MG63 (cell line): ENCODE data around the gene STARD6. TPM values are rescaled to one million over a fixed set of nuclear protein-coding genes. Genes with fewer than 3 reads are reported as not detected.
"Not testable (repeated sequence)": the region's sequence is repeated elsewhere in the genome, so short reads cannot be mapped to it uniquely, and the experiment has no call there.

Experiments
- DNase-seq: peaks from one replicate; pipeline ENCODE4 v3.0.0-alpha.2; 2020
- H3K27me3 ChIP-seq: fragments of 250-450 bp; sonication (Bioruptor Pico); 2 replicates; pipeline ENCODE4 v1.5.1; 2020; ENCODE audit warnings: mild to moderate bottlenecking, moderate library complexity
- H3K36me3 ChIP-seq: fragments of 250-450 bp; sonication (Bioruptor Pico); 2 replicates; pipeline ENCODE4 v1.5.1; 2020; ENCODE audit warnings: mild to moderate bottlenecking, moderate library complexity
- H3K4me3 ChIP-seq: fragments of 250-450 bp; sonication (Bioruptor Pico); 2 replicates; pipeline ENCODE4 v1.5.1; 2020; ENCODE audit warnings: mild to moderate bottlenecking, moderate library complexity
- H3K9me3 ChIP-seq: fragments of 250-450 bp; sonication (Bioruptor Pico); 2 replicates; pipeline ENCODE4 v1.5.1; 2020; ENCODE audit warnings: mild to moderate bottlenecking, moderate library complexity
- total RNA-seq: library from RNA; depleted of rRNA; stranded (reverse); fragments of >200 nt; shearing (Covaris generic); gene quantifications from 2 replicates; pipeline ENCODE4 v1.2.3, GENCODE V29; 2014; ENCODE audit warnings: low replicate concordance; rRNA removed

The STARD6 gene
- total RNA-seq, result 1.3 TPM in 1 of 2 replicates, not detected in the other

- no peaks in the 10 kb centered on the region for H3K27me3 ChIP-seq
- peak; percentile 84 for DNase-seq
- peaks cover 3% of the 10 kb centered on the region; the same call in 1 of the 2 replicates for H3K36me3 ChIP-seq
- peak within 1 kb of the TSS; percentile 81 for H3K4me3 ChIP-seq
- no peaks in the 10 kb centered on the region for H3K9me3 ChIP-seq
These were observed at the start of gene STARD6, which contains the start of gene C18orf54 for GRCh38 chr18:54357660-54358494. Gene STARD6 (minus strand): TSS chr18:54357858. CDS start chr18:54354573, 3,285 bp downstream. Gene C18orf54 (plus strand): TSS chr18:54357906. CDS start chr18:54360573, 2,667 bp downstream.

GRCh38 chr18:54405290-54405689 lies 47.6 kb upstream of the STARD6 start:
- Histone ChIP-seq H3K4me3 (no peak overlapping the region), H3K36me3 (no peaks in the 10 kb centered on the region), H3K27me3 (no peaks in the 10 kb centered on the region), H3K9me3 (no peaks in the 10 kb centered on the region)
- no peak for DNase-seq

GRCh38 chr18:54396760-54397159 lies 39.1 kb upstream of the STARD6 start:
- no peak for DNase-seq
- Histone ChIP-seq H3K9me3 (no peaks in the 10 kb centered on the region), H3K4me3 (no peak overlapping the region), H3K36me3 (no peaks in the 10 kb centered on the region), H3K27me3 (no peaks in the 10 kb centered on the region)

GRCh38 chr18:54393648-54394294 lies 36.1 kb upstream of the STARD6 start:
- H3K27me3 ChIP-seq, result no peaks in the 10 kb centered on the region
- no peaks in the 10 kb centered on the region for H3K9me3 ChIP-seq
- no peak overlapping the region for H3K4me3 ChIP-seq
- no peak for DNase-seq
- no peaks in the 10 kb centered on the region for H3K36me3 ChIP-seq

- H3K27me3 ChIP-seq, result no peaks in the 10 kb centered on the region
- no peaks in the 10 kb centered on the region for H3K36me3 ChIP-seq
- peaks cover 8% of the 10 kb centered on the region; the same call in 1 of the 2 replicates for H3K9me3 ChIP-seq
- H3K4me3 ChIP-seq, result no peak overlapping the region
- DNase-seq, result no peak
These were observed 34.9 kb upstream of the STARD6 start for GRCh38 chr18:54392543-54393023.

- Histone ChIP-seq H3K4me3 (no peak overlapping the region), H3K36me3 (no peaks in the 10 kb centered on the region), H3K27me3 (no peaks in the 10 kb centered on the region), H3K9me3 (peaks cover 8% of the 10 kb centered on the region; the same call in 1 of the 2 replicates)
- DNase-seq, result no peak
These were observed 33.2 kb upstream of the STARD6 start for GRCh38 chr18:54390838-54391237.

GRCh38 chr18:54389143-54389505 lies 31.5 kb upstream of the STARD6 start:
- Histone ChIP-seq H3K4me3 (no peak overlapping the region), H3K27me3 (no peaks in the 10 kb centered on the region), H3K36me3 (no peaks in the 10 kb centered on the region), H3K9me3 (peaks cover 8% of the 10 kb centered on the region; the same call in 1 of the 2 replicates)
- DNase-seq, result no peak

- H3K9me3 ChIP-seq, result peaks cover 8% of the 10 kb centered on the region; the same call in 1 of the 2 replicates
- no peaks in the 10 kb centered on the region for H3K27me3 ChIP-seq
- DNase-seq, result peak; percentile 70
- no peak overlapping the region for H3K4me3 ChIP-seq
- no peaks in the 10 kb centered on the region for H3K36me3 ChIP-seq
These were observed 30.8 kb upstream of the STARD6 start for GRCh38 chr18:54388203-54389142.

- Histone ChIP-seq H3K4me3 (no peak overlapping the region), H3K36me3 (no peaks in the 10 kb centered on the region), H3K27me3 (no peaks in the 10 kb centered on the region), H3K9me3 (peaks cover 8% of the 10 kb centered on the region; the same call in 1 of the 2 replicates)
- peak; percentile 7 for DNase-seq
These were observed 30.0 kb upstream of the STARD6 start for GRCh38 chr18:54387631-54388030.

- not testable (repeated sequence) for H3K9me3 ChIP-seq, H3K27me3 ChIP-seq, H3K36me3 ChIP-seq, DNase-seq, H3K4me3 ChIP-seq
These were observed 29.3 kb upstream of the STARD6 start for GRCh38 chr18:54386800-54387495.

- no peaks in the 10 kb centered on the region for H3K27me3 ChIP-seq
- H3K4me3 ChIP-seq, result no peak overlapping the region
- peaks cover 8% of the 10 kb centered on the region; the same call in 1 of the 2 replicates for H3K9me3 ChIP-seq
- peaks cover under 1% of the 10 kb centered on the region; the same call in 1 of the 2 replicates for H3K36me3 ChIP-seq
- DNase-seq, result no peak
These were observed 28.4 kb upstream of the STARD6 start for GRCh38 chr18:54386043-54386442.

- Histone ChIP-seq H3K9me3 (peaks cover 3% of the 10 kb centered on the region; the same call in 1 of the 2 replicates), H3K36me3 (peaks cover 4% of the 10 kb centered on the region; the same call in 1 of the 2 replicates), H3K4me3 (no peak overlapping the region), H3K27me3 (no peaks in the 10 kb centered on the region)
- no peak for DNase-seq
These were observed 25.1 kb upstream of the STARD6 start for GRCh38 chr18:54382733-54383252.

- DNase-seq, result no peak
- peaks cover 4% of the 10 kb centered on the region; the same call in 1 of the 2 replicates for H3K36me3 ChIP-seq
- no peak overlapping the region for H3K4me3 ChIP-seq
- no peaks in the 10 kb centered on the region for H3K9me3 ChIP-seq
- no peaks in the 10 kb centered on the region for H3K27me3 ChIP-seq
These were observed 24.4 kb upstream of the STARD6 start for GRCh38 chr18:54382076-54382475.

- Histone ChIP-seq H3K4me3 (no peak overlapping the region), H3K27me3 (no peaks in the 10 kb centered on the region)
- DNase-seq, result no peak
These were observed 24.0 kb upstream of the STARD6 start for GRCh38 chr18:54381640-54382039.

GRCh38 chr18:54378057-54378456 lies 20.4 kb upstream of the STARD6 start:
- no peaks in the 10 kb centered on the region for H3K9me3 ChIP-seq
- H3K36me3 ChIP-seq, result peaks cover 4% of the 10 kb centered on the region; the same call in 1 of the 2 replicates
- no peaks in the 10 kb centered on the region for H3K27me3 ChIP-seq
- H3K4me3 ChIP-seq, result no peak overlapping the region
- DNase-seq, result no peak

More at GRCh38 chr18:54381640-54382039, 24.0 kb upstream of the STARD6 start:
- no peaks in the 10 kb centered on the region for H3K9me3 ChIP-seq
- H3K36me3 ChIP-seq, result peaks cover 4% of the 10 kb centered on the region; the same call in 1 of the 2 replicates
